Right lobe of liver (tissue), 6 donors: ENCODE data around the gene GSDME. TPM values are rescaled to one million over a fixed set of nuclear protein-coding genes. Genes with fewer than 3 reads are reported as not detected.

Experiments used
- ATAC-seq, 4 donors: fragments of 200-7000 bp; cut with Tn5 transposase; one replicate each; pipeline ENCODE4 v1.9.1; 2020; ENCODE audit warnings: mild to moderate bottlenecking in 4 of 4, moderate library complexity in 4 of 4
- DNase-seq, 3 donors: peaks; one replicate each; pipeline ENCODE4 v3.0.0-alpha.2; 2020
- H3K27ac ChIP-seq, 3 donors: fragments of 200-600 bp; one replicate each; pipeline ENCODE4 v1.8.0; 2022
- H3K27me3 ChIP-seq, 2 donors: fragments of 200-600 bp; one replicate each; pipeline ENCODE4 v1.8.0; 2022
- H3K36me3 ChIP-seq, 4 donors: fragments of 200-600 bp; sonication (generic) in 1 of 4; one replicate each; pipeline versions ENCODE4 v1.5.1 to v1.8.0; 2017 to 2022; ENCODE audit warnings: control low read depth in 1 of 4
- H3K4me1 ChIP-seq, 4 donors: fragments of 200-600 bp; sonication (generic) in 1 of 4; one replicate each; pipeline versions ENCODE4 v1.5.1 to v1.8.0; 2017 to 2022; ENCODE audit warnings: control low read depth in 1 of 4
- H3K4me3 ChIP-seq, 3 donors: fragments of 200-600 bp; one replicate each; pipeline ENCODE4 v1.8.0; 2022
- H3K9me3 ChIP-seq, 4 donors: fragments of 200-600 bp; sonication (generic) in 1 of 4; one replicate each; pipeline versions ENCODE4 v1.5.1 to v1.8.0; 2017 to 2022; ENCODE audit warnings: control low read depth in 1 of 4
- POLR2A ChIP-seq: fragments of 450-650 bp; IDR thresholded peaks from one replicate; pipeline ENCODE4 v1.6.1; 2017; ENCODE audit warnings: antibody characterized with exemption, mild to moderate bottlenecking
- WGBS: methylation state at CpG from one replicate; pipeline ENCODE4 v1.1.6; 2018; ENCODE audit warnings: low coverage, low lambda C conversion rate; ENCODE audit not compliant: insufficient coverage; ENCODE audit errors: missing lambda C conversion rate; 5-methylcytosine and 5-hydroxymethylcytosine counted together
- intact Hi-C, 2 donors: fragments of 100-400 bp; cut with DNase I; formaldehyde crosslinking; loops; one replicate each; pipeline versions ENCODE4 v1.11.2 to v1.14.1; 2022
- total RNA-seq, 6 experiments: library from RNA; depleted of rRNA in 2 of 6; stranded (reverse); fragments of >200 nt in 2 of 6; fragmentation: NEBNext Ultra II Directional in 3 of 6; extraction: Animal tissue kit (Norgen Biotek cat#: 25700) in 3 of 6; gene quantifications; one replicate each; pipeline versions ENCODE4 v1.1.0 to v1.2.4, GENCODE V29; 2016 to 2023
- TF ChIP-seq, protein P1 (sequence below), 4 donors: fragments of 200-600 bp in 3 of 4; fragments of 450-650 bp in 1 of 4; IDR thresholded peaks; one replicate each; pipeline versions ENCODE4 v1.5.1 to v1.8.0; 2016 to 2022; ENCODE audit warnings: antibody characterized with exemption in 4 of 4, mild to moderate bottlenecking in 2 of 4
- donor health status: DM: no; HTN: yes; CAD: no.
- donor health status: DM: no; HTN: no; CAD: no.
- donor health status: DM: no; HTN: no; CAD: no.
- donor health status: DM: no; HTN: yes; CAD: no.
- donor health status: DM: no; HTN: yes; CAD: no.

GSDME gene
- total RNA-seq, 6 experiments from 2014 or later = 3.1 to 10.2 (median 5.8) TPM

- no peak for ATAC-seq
- Histone ChIP-seq H3K4me1 (no peaks in the 10 kb centered on the region), H3K36me3 (no peaks in the 10 kb centered on the region), H3K4me3 (no peak overlapping the region), H3K27ac (no peak overlapping the region), H3K9me3 (no peaks in the 10 kb centered on the region), H3K27me3 (no peaks in the 10 kb centered on the region)
- TF ChIP-seq, protein P1, sequence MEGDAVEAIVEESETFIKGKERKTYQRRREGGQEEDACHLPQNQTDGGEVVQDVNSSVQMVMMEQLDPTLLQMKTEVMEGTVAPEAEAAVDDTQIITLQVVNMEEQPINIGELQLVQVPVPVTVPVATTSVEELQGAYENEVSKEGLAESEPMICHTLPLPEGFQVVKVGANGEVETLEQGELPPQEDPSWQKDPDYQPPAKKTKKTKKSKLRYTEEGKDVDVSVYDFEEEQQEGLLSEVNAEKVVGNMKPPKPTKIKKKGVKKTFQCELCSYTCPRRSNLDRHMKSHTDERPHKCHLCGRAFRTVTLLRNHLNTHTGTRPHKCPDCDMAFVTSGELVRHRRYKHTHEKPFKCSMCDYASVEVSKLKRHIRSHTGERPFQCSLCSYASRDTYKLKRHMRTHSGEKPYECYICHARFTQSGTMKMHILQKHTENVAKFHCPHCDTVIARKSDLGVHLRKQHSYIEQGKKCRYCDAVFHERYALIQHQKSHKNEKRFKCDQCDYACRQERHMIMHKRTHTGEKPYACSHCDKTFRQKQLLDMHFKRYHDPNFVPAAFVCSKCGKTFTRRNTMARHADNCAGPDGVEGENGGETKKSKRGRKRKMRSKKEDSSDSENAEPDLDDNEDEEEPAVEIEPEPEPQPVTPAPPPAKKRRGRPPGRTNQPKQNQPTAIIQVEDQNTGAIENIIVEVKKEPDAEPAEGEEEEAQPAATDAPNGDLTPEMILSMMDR (IDR thresholded peaks at IDR 0.05) = no peak
- TF ChIP-seq POLR2A = no peak
- WGBS = 86% methylated on average over 7 of the region's 7 CpGs
- intact Hi-C loops = no loop called here
- DNase-seq = no peak
These were observed 58.6 kb downstream of the GSDME start for GRCh38 chr7:24698531-24699266.

- Histone ChIP-seq H3K4me1 (no peaks in the 10 kb centered on the region), H3K4me3 (no peak overlapping the region), H3K27me3 (no peaks in the 10 kb centered on the region), H3K27ac (no peak overlapping the region), H3K36me3 (no peaks in the 10 kb centered on the region), H3K9me3 (no peaks in the 10 kb centered on the region)
- intact Hi-C loops = no loop called here
- no peak for DNase-seq
- 80% methylated on average over 4 of the region's 4 CpGs for WGBS
- no peak for ATAC-seq
- TF ChIP-seq, protein P1 (IDR thresholded peaks at IDR 0.05) = no peak
- TF ChIP-seq POLR2A = no peak
These were observed 59.8 kb downstream of the GSDME start for GRCh38 chr7:24697416-24697815.

DNA sequence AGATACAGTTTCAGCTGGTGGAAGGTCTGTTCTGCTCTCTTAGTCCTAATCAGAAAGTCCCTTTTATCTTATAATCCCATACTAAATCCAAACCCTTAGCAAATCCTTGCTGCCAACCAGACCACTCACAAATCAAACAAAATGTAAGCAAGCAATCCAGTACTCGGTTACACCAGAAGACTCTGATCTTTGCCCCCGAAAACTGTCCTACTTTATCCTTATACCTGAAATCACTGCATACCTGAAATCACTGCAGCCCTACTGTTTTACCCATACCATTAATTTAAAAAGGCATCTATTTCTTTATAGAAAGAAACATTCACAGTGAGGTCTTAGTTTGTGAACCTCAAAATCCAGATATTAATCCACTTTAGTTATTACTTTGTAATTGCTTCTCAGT lies 64.7 kb downstream of the GSDME start:
- Histone ChIP-seq H3K36me3 (no peaks in the 10 kb centered on the region), H3K27ac (no peak overlapping the region), H3K27me3 (no peaks in the 10 kb centered on the region), H3K4me1 (no peaks in the 10 kb centered on the region), H3K9me3 (no peaks in the 10 kb centered on the region), H3K4me3 (no peak overlapping the region)
- intact Hi-C loops = no loop called here
- ATAC-seq (peak in 3 of 4 donors; percentile 59 to 68 (median 61)), DNase-seq (no peak)
- 30% methylated on average over 2 of the region's 2 CpGs for WGBS
- TF ChIP-seq, protein P1 (IDR thresholded peaks at IDR 0.05) = no peak
- no peak for TF ChIP-seq POLR2A

- H3K9me3 ChIP-seq = no peaks in the 10 kb centered on the region
- TF ChIP-seq, protein P1 (IDR thresholded peaks at IDR 0.05) = no peak
- TF ChIP-seq POLR2A = no peak
- no peak overlapping the region for H3K27ac ChIP-seq
- 78% methylated on average over 4 of the region's 4 CpGs for WGBS
- no peak overlapping the region for H3K4me3 ChIP-seq
- intact Hi-C loops = no loop called here
- no peaks in the 10 kb centered on the region for H3K27me3 ChIP-seq
- no peaks in the 10 kb centered on the region for H3K4me1 ChIP-seq
- H3K36me3 ChIP-seq = no peaks in the 10 kb centered on the region
- no peak for DNase-seq
- ATAC-seq = no peak
These were observed 67.0 kb downstream of the GSDME start for GRCh38 chr7:24690251-24690650.
